GM12892 (cell line): ENCODE data around the gene SCAP.
"Not testable (repeated sequence)": the region's sequence is repeated elsewhere in the genome, so short reads cannot be mapped to it uniquely, and the experiment has no call there.

Experiments
- DNase-seq: peaks from one replicate; pipeline ENCODE4 v3.0.0; 2011; ENCODE audit not compliant: insufficient read length
- FAIRE-seq: peaks from 2 replicates; lab custom pipeline; 2011; peaks lifted over from hg19 to GRCh38; lab: Jason Lieb, UNC
- POLR2A ChIP-seq: IDR thresholded peaks from 2 replicates; pipeline ENCODE4 v1.6.1; 2011; ENCODE audit warnings: low read depth, low read length, control low read depth
- POLR2AphosphoS5 ChIP-seq: IDR thresholded peaks from 2 replicates; pipeline ENCODE4 v1.6.1; 2011; ENCODE audit warnings: low read depth, low read length, control low read depth
- TAF1 ChIP-seq: IDR thresholded peaks from 2 replicates; pipeline ENCODE4 v1.6.1; 2011; ENCODE audit warnings: low read depth, mild to moderate bottlenecking, control low read depth, low read length, borderline replicate concordance

Gene SCAP

GRCh38 chr3:47377186-47377585 is 98.6 kb downstream of the SCAP start:
- FAIRE-seq (no peak), DNase-seq (no peak)
- TF ChIP-seq POLR2AphosphoS5: no peak
- no peak for TF ChIP-seq POLR2A
- no peak for TF ChIP-seq TAF1

GRCh38 chr3:47376393-47376792 is 99.3 kb downstream of the SCAP start:
- DNase-seq: no peak
- FAIRE-seq: no peak
- no peak for TF ChIP-seq POLR2A
- no peak for TF ChIP-seq TAF1
- TF ChIP-seq POLR2AphosphoS5: no peak

- DNase-seq (no peak), FAIRE-seq (no peak)
- no peak for TF ChIP-seq POLR2A
- no peak for TF ChIP-seq POLR2AphosphoS5
- no peak for TF ChIP-seq TAF1
Measured at GRCh38 chr3:47374587-47374986, 101.2 kb downstream of the SCAP start.

DNA sequence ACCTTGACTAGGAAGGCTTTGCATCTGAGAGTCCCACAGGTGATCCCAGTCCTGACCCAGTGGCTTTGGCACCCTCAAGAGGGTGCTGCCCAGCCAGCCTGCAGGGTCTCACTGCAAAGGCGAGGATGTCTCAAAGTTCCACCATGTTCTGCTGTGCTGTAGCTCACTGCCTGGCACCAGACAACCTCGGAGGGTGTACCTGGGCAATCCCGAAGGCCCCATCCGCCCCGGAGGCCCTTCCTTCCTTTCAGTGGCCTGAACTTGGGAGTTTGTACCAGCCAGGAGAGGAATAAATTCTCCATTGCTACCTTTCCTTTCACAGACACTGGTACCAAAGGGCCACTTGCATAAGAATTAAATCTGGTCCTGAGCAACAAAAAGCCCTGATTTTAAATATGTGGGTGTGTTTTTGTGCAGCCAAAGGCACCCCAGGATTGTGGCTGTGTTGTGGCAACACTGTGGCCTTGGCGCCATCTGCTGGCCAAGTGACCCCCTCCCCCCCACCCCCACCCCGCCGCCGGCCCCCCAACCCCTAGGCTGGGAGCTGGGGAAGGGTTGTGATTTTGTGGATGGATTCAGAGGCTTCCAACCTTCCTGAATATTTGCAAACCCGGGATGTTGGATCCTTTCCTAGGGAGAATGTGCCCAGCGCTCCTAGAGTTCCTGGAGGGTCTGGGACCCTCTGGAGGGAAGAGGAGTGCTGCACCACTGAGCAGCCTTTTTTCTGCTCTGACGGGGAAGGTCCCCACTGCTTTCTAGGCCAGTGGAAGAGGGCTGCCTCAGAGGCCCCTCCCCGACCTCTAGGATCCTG is 104.6 kb downstream of the SCAP start:
- DNase-seq: peak; percentile 61

GRCh38 chr3:47370020-47370419 is 105.7 kb downstream of the SCAP start:
- FAIRE-seq, DNase-seq: not testable (repeated sequence)

More for the DNA sequence above, 104.6 kb downstream of the SCAP start:
- peak; percentile 38 for FAIRE-seq
- TF ChIP-seq POLR2AphosphoS5 (no peak), TAF1 (no peak), POLR2A (no peak)

DNA sequence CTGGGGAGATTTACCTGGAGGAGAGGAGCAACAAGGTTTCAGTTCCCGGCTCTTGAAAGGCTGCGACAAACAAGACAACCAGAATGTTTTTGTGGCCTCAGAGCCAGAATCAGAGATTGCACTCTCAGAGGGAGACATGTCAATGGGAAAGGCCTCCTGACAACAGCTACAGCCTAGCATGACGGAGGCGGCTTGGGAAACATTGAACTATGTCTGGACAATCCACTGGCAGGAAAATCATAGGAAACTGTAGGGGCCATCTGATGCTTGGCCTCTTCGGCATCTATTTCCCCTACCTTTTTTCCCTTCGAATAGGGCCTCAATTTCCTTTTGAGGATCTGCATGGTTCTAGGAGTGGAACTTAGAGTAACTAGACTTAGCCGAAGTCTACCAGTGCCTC is 108.1 kb downstream of the SCAP start:
- DNase-seq (no peak), FAIRE-seq (no peak)
- no peak for TF ChIP-seq POLR2A
- TF ChIP-seq TAF1: no peak
- no peak for TF ChIP-seq POLR2AphosphoS5

- TF ChIP-seq TAF1: no peak
- TF ChIP-seq POLR2AphosphoS5: no peak
- no peak for TF ChIP-seq POLR2A
- no peak for DNase-seq
- no peak for FAIRE-seq
Measured at GRCh38 chr3:47366833-47367232, 108.9 kb downstream of the SCAP start.

- DNase-seq: no peak
- FAIRE-seq: no peak
- no peak for TF ChIP-seq TAF1
- no peak for TF ChIP-seq POLR2A
- no peak for TF ChIP-seq POLR2AphosphoS5
Measured at GRCh38 chr3:47365213-47366153, 110.3 kb downstream of the SCAP start.
